Nephron (organoid): Measurements from ENCODE around the gene PMM1.

Source experiments
- H3K27ac Mint-ChIP-seq, 3 experiments: 2 replicates each; pipeline ENCODE4 v1.8.0; 2020; ENCODE audit warnings: mixed read lengths in 3 of 3, mild to moderate bottlenecking in 2 of 3, moderate library complexity in 1 of 3
- H3K27me3 Mint-ChIP-seq: 2 replicates; pipeline ENCODE4 v1.8.0; 2021; ENCODE audit warnings: low read depth, mild to moderate bottlenecking, moderate library complexity, mixed read lengths
- H3K36me3 Mint-ChIP-seq: 2 replicates; pipeline ENCODE4 v1.8.0; 2020; ENCODE audit warnings: low read depth, mixed read lengths
- H3K4me1 Mint-ChIP-seq: 2 replicates; pipeline ENCODE4 v1.8.0; 2020; ENCODE audit warnings: mixed read lengths
- H3K4me3 Mint-ChIP-seq, 3 experiments: 2 replicates each; pipeline ENCODE4 v1.8.0; 2020; ENCODE audit warnings: mild to moderate bottlenecking in 3 of 3, mixed read lengths in 3 of 3, moderate library complexity in 2 of 3
- H3K9me3 Mint-ChIP-seq: 2 replicates; pipeline ENCODE4 v1.8.0; 2020; ENCODE audit warnings: mixed read lengths
- TF ChIP-seq, protein P1 (sequence below), 3 experiments: fragments of 200-600 bp; sonication (generic); IDR thresholded peaks; one replicate each; pipeline ENCODE4 v1.5.0; 2021; ENCODE audit warnings: antibody characterized with exemption in 3 of 3; ENCODE audit not compliant: unreplicated experiment in 3 of 3

The PMM1 gene

DNA sequence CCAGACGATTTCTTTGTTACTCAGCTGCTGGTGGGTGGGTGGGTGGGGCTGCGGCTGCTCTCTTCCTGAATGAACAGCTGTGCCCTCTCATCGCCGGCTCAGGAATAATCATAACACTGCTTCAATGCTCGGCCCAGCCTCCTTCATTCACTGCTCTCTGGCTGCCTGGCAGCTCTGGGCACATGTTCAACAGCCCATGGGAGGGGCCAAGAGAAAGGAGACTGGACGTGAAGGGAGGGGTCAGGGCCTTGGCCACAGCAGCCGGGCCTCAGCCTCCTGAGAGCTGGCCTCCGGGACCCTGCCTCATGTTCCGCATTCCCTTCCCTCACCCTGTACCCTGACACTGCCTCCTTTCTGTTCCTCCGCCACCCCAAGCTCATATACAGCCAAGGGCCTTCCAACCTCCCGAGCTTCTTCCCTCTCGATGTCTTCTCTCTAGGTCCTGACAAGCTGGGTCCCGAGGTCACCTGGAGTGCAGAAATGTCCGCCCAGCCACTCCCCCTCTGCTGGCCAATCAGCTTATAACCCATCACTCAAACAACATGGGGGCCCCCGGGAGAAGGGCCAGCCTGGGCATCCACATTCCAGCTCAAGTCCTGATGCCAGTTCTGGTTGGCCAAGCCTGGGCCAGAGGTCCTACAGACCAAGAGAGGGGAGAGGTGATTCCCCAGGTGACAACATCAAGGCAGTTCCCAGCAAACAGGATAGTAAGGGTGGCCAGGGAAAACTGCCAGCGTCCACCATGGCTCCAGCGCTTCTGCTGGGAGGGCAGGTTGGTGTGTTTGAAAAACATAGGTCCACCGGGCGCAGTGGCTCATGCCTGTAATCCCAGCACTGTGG, 32.0 kb downstream of the PMM1 start:
- no peaks in the 10 kb centered on the region for H3K36me3 Mint-ChIP-seq
- TF ChIP-seq, protein P1, sequence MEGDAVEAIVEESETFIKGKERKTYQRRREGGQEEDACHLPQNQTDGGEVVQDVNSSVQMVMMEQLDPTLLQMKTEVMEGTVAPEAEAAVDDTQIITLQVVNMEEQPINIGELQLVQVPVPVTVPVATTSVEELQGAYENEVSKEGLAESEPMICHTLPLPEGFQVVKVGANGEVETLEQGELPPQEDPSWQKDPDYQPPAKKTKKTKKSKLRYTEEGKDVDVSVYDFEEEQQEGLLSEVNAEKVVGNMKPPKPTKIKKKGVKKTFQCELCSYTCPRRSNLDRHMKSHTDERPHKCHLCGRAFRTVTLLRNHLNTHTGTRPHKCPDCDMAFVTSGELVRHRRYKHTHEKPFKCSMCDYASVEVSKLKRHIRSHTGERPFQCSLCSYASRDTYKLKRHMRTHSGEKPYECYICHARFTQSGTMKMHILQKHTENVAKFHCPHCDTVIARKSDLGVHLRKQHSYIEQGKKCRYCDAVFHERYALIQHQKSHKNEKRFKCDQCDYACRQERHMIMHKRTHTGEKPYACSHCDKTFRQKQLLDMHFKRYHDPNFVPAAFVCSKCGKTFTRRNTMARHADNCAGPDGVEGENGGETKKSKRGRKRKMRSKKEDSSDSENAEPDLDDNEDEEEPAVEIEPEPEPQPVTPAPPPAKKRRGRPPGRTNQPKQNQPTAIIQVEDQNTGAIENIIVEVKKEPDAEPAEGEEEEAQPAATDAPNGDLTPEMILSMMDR (IDR thresholded peaks at IDR 0.05; ENCODE audit: unreplicated experiment in 3 of 3): no peak
- H3K4me1 Mint-ChIP-seq: peaks cover 73% of the 10 kb centered on the region
- H3K9me3 Mint-ChIP-seq: no peaks in the 10 kb centered on the region
- peak overlapping the region; percentile 18 to 59 (median 32) for H3K4me3 Mint-ChIP-seq
- no peaks in the 10 kb centered on the region for H3K27me3 Mint-ChIP-seq
- H3K27ac Mint-ChIP-seq: peak overlapping the region; percentile 83 to 97 (median 95)

DNA sequence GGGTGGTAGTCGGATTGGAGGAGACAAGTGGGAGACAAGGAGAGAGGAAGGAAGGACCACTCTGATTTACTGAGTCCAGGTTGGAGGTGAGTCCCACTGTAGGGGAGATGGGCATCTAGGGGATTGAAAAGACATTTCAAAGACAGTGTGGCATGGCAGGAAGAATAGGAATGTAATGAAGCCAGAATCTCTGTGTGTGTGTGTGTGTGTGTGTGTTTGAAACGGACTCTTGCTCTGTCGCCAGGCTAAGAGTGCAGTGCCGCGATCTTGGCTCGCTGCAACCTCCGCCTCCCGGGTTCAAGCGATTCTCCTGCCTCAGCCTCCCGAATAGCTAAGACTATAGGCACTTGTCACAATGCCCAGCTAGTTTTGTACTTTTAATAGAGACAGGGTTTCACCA, 33.1 kb downstream of the PMM1 start:
- Mint-ChIP-seq H3K27ac (peak overlapping the region; percentile 83 to 97 (median 95)), H3K9me3 (no peaks in the 10 kb centered on the region), H3K4me3 (peak overlapping the region in 2 of 3 experiments; percentile 5 to 62), H3K36me3 (no peaks in the 10 kb centered on the region), H3K27me3 (no peaks in the 10 kb centered on the region), H3K4me1 (peaks cover 70% of the 10 kb centered on the region)
- TF ChIP-seq, protein P1 (IDR thresholded peaks at IDR 0.05; ENCODE audit: unreplicated experiment in 3 of 3): no peak

DNA sequence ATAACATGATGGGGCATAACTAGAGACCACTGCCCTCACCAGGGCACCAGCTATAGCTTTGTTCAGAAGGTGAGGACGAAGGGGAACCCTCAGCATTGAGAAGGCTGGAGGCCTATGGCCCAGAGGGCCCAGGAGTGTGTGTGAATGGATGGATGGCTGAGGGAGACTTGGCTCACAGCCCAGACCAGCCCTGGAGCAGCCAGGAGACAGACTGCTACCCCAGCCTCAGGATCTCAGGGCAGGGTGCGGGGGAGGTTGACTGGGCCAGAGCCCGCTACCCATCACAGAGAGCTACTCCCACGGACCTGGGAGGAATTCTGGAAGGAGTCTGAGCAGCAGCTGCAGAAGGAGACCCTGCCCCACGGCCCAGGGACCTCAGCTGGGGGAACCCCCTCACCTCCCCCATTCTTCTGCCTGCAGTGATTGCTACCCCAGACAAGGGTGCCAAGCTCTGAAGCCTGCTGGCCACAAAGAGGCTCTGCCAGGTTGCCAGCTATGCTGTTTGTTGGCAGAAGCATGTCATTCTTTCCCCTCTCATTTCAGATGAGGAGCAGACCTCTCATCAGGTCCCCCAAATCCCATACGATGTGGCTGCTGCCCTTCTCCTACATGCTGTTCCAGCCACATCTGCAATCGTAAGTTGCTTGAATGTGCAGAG, 34.2 kb downstream of the PMM1 start:
- peak overlapping the region; percentile 83 to 96 (median 95) for H3K27ac Mint-ChIP-seq
- no peaks in the 10 kb centered on the region for H3K36me3 Mint-ChIP-seq

DNA sequence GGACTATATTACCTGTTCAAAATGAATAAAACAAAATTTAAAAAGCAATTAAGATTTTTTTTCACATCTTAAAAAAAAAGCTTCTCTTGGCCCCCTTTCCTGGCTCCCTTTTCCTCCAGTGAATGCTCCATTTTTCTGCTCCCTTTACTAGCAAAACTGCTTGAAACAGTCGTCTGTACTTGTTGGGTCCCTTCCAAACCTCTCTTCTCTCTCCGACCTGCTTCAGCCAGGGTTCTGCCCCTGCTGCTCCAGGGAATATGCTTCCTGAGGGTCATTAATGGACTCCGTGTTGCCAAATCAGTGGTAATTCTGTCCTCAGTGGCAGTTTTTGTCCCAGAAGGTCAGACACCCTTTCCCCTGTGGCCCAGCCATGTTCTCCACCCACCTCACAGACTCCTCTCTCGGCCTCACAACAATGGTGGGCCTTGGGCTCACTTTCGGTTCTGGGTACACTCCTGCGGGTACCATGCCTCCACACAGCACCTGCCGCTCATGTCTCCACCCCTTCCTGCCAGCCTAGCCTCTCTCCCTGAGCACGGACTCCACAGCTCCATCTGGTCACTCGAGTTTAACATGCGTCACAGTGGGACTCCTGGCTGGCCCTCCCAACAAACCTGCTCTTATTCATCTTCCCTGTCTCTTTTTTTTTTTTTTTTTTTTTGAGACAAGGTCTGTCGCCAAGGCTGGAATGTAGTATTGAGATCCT, 37.6 kb downstream of the PMM1 start:
- H3K4me3 Mint-ChIP-seq: peak overlapping the region in 2 of 3 experiments; percentile 26 to 32
- H3K36me3 Mint-ChIP-seq: no peaks in the 10 kb centered on the region
- peak overlapping the region; percentile 82 to 90 (median 89) for H3K27ac Mint-ChIP-seq
- TF ChIP-seq, protein P1 (IDR thresholded peaks at IDR 0.05; ENCODE audit: unreplicated experiment in 3 of 3): no peak
- H3K27me3 Mint-ChIP-seq: no peaks in the 10 kb centered on the region
- no peaks in the 10 kb centered on the region for H3K9me3 Mint-ChIP-seq
- peaks cover 57% of the 10 kb centered on the region for H3K4me1 Mint-ChIP-seq

More for the DNA sequence above, 34.2 kb downstream of the PMM1 start:
- TF ChIP-seq, protein P1 (IDR thresholded peaks at IDR 0.05; ENCODE audit: unreplicated experiment in 3 of 3): no peak
- peaks cover 64% of the 10 kb centered on the region for H3K4me1 Mint-ChIP-seq
- H3K27me3 Mint-ChIP-seq: no peaks in the 10 kb centered on the region
- H3K9me3 Mint-ChIP-seq: no peaks in the 10 kb centered on the region
- H3K4me3 Mint-ChIP-seq: peak overlapping the region; percentile 13 to 51 (median 15)

DNA sequence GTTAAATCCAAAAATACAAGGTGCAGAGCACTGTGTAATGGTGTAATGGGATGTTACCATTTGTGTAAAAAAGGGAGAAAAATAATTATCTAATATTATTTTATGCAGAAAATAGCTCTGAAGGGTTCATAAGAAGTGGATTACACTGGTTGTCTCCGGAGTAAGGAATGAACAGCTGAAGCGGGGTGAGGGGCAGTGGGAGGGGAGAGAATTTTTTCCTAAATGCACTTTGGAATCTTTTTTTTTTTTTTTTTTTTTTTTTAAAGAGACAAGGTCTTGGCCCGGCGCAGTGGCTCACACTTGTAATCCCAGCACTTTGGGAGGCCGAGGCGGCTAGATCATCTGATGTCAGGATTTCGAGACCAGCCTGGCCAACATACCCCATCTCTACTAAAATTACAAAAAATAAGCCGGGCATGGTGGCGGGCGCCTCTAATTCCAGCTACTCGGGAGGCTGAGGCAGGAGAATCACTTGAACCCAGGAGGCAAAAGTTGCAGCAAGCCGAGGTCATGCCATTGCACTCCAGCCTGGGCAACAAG, 38.6 kb downstream of the PMM1 start:
- Mint-ChIP-seq H3K9me3 (no peaks in the 10 kb centered on the region), H3K4me1 (peaks cover 48% of the 10 kb centered on the region), H3K36me3 (no peaks in the 10 kb centered on the region), H3K27ac (peak overlapping the region; percentile 78 to 90 (median 81)), H3K27me3 (no peaks in the 10 kb centered on the region), H3K4me3 (no peak overlapping the region)
- TF ChIP-seq, protein P1 (IDR thresholded peaks at IDR 0.05; ENCODE audit: unreplicated experiment in 3 of 3): no peak
